ENCODE measurements around the gene RASGRP4.

The RASGRP4 gene

GRCh38 chr19:38389957-38390924 is 35.8 kb downstream of the RASGRP4 start:
- TF ChIP-seq TSHZ2 (CRISPR knock-in tag; IDR thresholded peaks at IDR 0.05) (no peak), TCF4 (CRISPR knock-in tag; IDR thresholded peaks at IDR 0.05; ENCODE audit: borderline replicate concordance) (no peak), TOX (CRISPR knock-in tag; IDR thresholded peaks at IDR 0.05; ENCODE audit: borderline replicate concordance) (no peak), ESRRG (CRISPR knock-in tag; IDR thresholded peaks at IDR 0.05) (no peak), BACH2 (CRISPR knock-in tag; IDR thresholded peaks at IDR 0.05; ENCODE audit: borderline replicate concordance) (no peak), ZC3H10 (CRISPR knock-in tag; IDR thresholded peaks at IDR 0.05) (no peak), ZNF565 (CRISPR knock-in tag; conservative IDR thresholded peaks at IDR 0.05; ENCODE audit: low read depth) (no peak), ZNF8 (CRISPR knock-in tag; IDR thresholded peaks at IDR 0.05) (no peak), GLIS3 (CRISPR knock-in tag; IDR thresholded peaks at IDR 0.05) (no peak), ZFP3 (CRISPR knock-in tag; IDR thresholded peaks at IDR 0.05) (no peak), ISL1 (CRISPR knock-in tag; IDR thresholded peaks at IDR 0.05) (no peak), ARNTL (CRISPR knock-in tag; IDR thresholded peaks at IDR 0.05; ENCODE audit: borderline replicate concordance, low read depth) (no peak), ZFP30 (CRISPR knock-in tag; IDR thresholded peaks at IDR 0.05) (no peak), POU6F1 (CRISPR knock-in tag; IDR thresholded peaks at IDR 0.05; ENCODE audit: borderline replicate concordance, low read depth) (no peak), ZNF70 (CRISPR knock-in tag; IDR thresholded peaks at IDR 0.05) (no peak), PPARA (CRISPR knock-in tag; IDR thresholded peaks at IDR 0.05; ENCODE audit: borderline replicate concordance) (no peak), PATZ1 (CRISPR knock-in tag; IDR thresholded peaks at IDR 0.05; ENCODE audit: borderline replicate concordance) (no peak)

GRCh38 chr19:38389101-38389925 is 36.7 kb downstream of the RASGRP4 start:
- ATAC-seq: peak; percentile 11
- TF ChIP-seq ZFP3 (CRISPR knock-in tag; IDR thresholded peaks at IDR 0.05) (no peak), ZNF8 (CRISPR knock-in tag; IDR thresholded peaks at IDR 0.05) (no peak), PATZ1 (CRISPR knock-in tag; IDR thresholded peaks at IDR 0.05; ENCODE audit: borderline replicate concordance) (peak; percentile 12; the same call in 1 of the 2 replicates), ZNF70 (CRISPR knock-in tag; IDR thresholded peaks at IDR 0.05) (no peak)

More at GRCh38 chr19:38389957-38390924, 35.8 kb downstream of the RASGRP4 start:
- no peak for ATAC-seq

- TF ChIP-seq CREB5 (CRISPR knock-in tag; IDR thresholded peaks at IDR 0.05; ENCODE audit: low read depth) (no peak), BACH2 (CRISPR knock-in tag; IDR thresholded peaks at IDR 0.05; ENCODE audit: borderline replicate concordance) (no peak), ZNF565 (CRISPR knock-in tag; conservative IDR thresholded peaks at IDR 0.05; ENCODE audit: low read depth) (no peak), PATZ1 (CRISPR knock-in tag; IDR thresholded peaks at IDR 0.05; ENCODE audit: borderline replicate concordance) (peak; percentile 90; the same call in 1 of the 2 replicates), CSRNP3 (CRISPR knock-in tag; IDR thresholded peaks at IDR 0.05) (no peak), PPARA (CRISPR knock-in tag; IDR thresholded peaks at IDR 0.05; ENCODE audit: borderline replicate concordance) (no peak), ARNTL (CRISPR knock-in tag; IDR thresholded peaks at IDR 0.05; ENCODE audit: borderline replicate concordance, low read depth) (no peak)
- ATAC-seq: peak; percentile 45
Observed at GRCh38 chr19:38388349-38389100, 37.5 kb downstream of the RASGRP4 start, which contains the start of gene SPRED3. Gene SPRED3, plus strand, starts transcription at chr19:38388697. Its CDS starts 1,606 bp downstream, at chr19:38390303.
